HG03354 (cell line): Measurements from ENCODE around the gene RBM3.

Source experiments
- ATAC-seq: cut with Tn5 transposase; IDR thresholded peaks from one replicate; pipeline ENCODE4 v1.9.1; 2021; ENCODE audit warnings: mild to moderate bottlenecking; ENCODE audit not compliant: unreplicated experiment, poor library complexity, severe bottlenecking

RBM3 gene

DNA sequence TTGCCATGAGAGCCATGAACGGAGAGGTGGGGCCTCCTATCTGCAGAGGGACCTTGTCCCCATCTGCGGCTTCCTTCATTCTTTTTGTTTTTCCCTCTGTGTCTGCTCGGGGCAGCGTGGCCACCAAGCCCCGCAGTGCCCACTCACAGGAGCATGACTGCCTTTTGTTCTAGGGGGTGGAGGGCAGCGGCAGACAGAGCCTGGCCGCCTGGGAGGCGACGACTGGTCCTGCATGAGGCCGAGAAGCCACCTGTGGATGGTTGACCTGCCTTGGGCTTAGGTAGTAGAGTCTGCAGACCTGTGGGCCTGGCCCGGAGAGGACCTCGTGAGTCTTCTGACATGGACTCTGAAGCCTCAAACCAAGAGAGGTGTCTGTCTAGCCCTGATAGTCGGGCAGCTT lies 1.4 kb downstream of the RBM3 start:
- ATAC-seq: no peak

DNA sequence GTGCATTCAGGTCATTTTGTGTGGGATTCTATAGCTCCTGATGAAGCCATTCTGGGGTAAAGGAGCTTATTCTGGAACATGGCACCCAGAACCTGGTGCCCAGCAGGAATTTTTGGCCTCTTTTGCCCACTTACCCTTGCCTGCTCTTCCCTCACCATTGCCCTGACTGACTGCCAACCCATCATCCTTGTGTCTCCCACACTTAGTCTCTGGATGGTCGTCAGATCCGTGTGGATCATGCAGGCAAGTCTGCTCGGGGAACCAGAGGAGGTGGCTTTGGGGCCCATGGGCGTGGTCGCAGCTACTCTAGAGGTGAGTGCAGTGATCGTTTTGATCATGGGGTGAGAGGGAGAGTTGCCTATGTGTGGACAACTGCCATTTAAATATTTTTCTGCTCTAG lies 1.8 kb downstream of the RBM3 start:
- ATAC-seq: no peak

DNA sequence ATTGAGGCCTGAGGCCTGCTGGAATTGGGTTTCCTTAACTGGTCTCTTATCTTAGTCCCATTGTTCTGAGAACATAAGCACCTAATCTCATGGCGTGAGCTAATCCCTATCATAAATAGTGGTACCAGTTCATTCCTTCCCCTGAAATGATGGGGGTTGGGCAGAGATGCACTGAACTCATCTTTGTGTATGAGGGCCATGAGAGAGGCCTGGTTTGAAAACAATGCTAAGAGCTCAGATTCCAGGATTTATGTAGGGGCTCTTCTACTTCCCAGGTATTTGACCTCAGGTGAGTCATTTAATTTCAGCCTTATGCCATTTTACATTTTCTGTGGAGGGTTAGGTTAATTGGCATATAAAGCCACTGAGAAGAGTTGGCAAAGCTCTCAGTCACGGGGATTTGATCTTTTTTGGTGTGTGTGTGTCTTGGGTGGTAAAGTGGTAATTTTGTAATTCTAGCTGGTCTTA lies 4.4 kb downstream of the RBM3 start:
- no peak for ATAC-seq

- no peak for ATAC-seq
Measured at GRCh38 chrX:48579259-48579658, 5.0 kb downstream of the RBM3 start.

DNA sequence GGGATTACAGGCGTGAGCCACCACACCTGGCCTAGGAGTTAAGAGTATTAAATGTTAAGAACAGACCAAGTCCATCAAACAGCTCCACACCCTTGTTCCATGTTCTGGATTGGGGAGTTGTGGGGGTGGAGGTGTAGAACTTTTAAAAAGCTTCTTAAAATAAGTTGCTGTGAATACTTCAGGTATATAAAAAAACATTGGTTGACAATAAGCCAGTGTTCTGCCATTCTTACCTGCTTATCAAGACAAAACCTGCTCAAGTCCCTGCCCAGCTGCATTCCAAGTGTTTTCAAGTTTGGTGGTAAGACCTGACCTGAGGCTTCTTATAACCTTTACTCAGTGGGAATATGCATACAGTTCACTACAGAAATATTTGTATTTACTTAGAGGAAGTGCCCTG lies 6.4 kb downstream of the RBM3 start:
- ATAC-seq: no peak

DNA sequence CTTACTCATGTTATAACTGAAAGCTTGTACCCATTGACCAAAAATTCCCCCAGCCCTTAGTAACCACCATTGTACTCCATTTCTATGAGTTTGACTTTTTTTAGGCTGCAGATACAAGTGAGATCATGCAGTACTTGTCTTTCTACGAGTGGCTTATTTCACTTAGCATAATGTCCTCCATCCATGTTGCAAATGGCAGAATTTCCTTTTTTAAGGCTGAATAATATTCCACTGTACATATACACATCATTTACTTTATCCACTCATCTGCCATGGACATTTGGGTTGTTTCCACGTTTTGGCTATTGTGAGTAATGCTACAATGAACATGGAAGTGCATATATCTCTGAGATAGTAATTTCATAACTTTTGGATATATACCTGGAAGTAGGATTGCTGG lies 10.4 kb downstream of the RBM3 start:
- ATAC-seq: no peak

DNA sequence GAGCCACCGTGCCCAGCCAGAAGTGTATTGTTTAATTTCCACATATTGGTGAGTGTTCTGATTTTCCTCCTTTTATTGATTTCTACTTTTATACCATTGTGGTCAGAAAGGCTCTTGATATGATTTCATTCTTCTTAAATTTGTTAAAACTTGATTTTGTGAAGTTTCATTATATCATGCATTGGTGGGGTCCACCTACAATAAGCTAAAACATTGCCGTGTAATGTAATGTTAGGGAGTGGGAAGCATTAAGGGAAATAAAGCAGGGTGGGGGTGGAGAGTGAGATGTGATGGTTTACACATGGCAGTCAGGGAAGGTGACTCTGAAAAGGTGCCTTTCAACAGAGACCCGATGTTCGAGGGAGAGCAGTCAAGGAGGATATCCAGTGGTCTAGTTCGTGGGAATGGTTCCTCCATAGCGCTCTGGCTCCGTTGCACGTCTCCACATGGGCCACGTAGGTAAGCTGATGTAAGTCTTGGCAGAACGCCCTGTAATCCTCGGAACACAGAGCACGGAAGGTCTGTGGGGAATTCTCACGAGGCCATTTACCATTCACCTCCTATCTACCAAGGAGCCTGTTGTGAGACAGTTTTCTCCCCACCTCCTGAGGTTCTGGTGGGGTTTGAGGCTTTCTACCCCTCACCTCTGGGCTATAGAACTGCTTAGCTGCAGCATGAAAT lies 15.3 kb downstream of the RBM3 start:
- ATAC-seq: no peak

DNA sequence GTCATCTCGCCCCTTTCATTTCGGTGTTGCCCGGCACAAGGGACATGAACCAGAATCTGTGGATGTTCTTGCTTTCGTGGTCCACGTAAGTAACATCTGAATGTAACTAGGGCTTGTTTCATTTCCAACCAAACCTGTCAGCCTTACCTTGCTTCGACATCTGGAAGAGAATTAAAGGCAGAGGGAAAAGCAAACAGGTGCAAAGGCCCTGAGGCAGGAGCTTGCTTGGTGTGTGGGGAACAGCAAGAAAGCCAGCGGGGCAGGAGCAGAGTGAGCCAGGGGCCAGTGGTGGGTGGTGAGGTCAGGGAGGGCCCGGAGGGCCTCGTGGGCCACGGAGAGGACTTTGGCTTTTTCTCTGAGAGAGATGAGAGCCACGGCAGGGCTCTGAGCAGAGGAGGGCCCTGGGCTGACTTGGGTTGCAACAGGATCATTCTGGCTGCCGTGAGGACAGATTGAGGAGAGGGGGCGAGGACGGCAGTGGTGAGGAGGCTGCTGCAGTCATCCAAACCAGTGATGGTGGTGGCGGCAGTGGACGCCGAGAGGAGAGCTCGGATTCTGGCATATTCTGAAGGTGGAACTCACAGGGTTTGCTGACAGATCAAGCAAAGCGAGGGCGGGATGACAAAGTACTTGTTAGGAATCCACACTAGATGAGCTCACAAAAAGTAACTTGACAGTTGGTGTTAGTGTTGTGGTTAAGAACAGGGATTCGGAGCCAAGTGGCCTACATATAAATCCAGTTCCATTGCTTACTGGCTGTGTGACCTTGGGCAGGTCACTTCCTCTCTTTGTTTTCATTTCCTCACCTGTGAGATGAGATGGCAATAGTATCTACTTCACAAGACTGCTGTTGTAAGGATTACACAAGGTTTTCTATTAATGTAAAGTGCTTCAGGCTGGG lies 16.2 kb downstream of the RBM3 start:
- ATAC-seq: no peak

DNA sequence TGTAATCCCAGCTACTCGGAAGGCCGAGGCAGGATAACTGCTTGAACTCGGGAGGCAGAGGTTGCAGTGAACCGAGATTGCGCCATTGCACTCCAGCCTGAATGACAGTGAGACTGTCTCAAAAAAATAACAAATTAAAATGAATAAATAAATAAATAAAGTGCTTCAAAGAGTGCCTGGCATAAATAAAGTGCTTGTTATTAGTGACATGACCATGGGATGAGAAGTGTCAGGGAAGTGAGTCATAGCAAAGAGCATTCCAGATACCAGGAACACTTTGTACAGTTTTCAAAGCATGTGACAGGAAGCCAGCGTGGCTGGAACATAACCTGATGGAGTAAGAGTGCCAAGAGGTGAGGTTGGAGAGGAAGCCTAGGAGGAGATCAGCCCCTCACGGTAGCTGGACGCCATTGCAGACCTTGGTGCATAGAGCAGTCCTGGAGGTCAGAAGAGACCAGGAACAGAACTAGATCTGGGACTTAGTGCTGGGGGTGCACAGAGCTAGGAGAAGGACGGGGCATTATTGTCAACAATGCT lies 17.0 kb downstream of the RBM3 start:
- ATAC-seq: no peak

- ATAC-seq: no peak
Measured at GRCh38 chrX:48592971-48593370, 18.7 kb downstream of the RBM3 start.

GRCh38 chrX:48595929-48596328 lies 21.6 kb downstream of the RBM3 start:
- no peak for ATAC-seq

DNA sequence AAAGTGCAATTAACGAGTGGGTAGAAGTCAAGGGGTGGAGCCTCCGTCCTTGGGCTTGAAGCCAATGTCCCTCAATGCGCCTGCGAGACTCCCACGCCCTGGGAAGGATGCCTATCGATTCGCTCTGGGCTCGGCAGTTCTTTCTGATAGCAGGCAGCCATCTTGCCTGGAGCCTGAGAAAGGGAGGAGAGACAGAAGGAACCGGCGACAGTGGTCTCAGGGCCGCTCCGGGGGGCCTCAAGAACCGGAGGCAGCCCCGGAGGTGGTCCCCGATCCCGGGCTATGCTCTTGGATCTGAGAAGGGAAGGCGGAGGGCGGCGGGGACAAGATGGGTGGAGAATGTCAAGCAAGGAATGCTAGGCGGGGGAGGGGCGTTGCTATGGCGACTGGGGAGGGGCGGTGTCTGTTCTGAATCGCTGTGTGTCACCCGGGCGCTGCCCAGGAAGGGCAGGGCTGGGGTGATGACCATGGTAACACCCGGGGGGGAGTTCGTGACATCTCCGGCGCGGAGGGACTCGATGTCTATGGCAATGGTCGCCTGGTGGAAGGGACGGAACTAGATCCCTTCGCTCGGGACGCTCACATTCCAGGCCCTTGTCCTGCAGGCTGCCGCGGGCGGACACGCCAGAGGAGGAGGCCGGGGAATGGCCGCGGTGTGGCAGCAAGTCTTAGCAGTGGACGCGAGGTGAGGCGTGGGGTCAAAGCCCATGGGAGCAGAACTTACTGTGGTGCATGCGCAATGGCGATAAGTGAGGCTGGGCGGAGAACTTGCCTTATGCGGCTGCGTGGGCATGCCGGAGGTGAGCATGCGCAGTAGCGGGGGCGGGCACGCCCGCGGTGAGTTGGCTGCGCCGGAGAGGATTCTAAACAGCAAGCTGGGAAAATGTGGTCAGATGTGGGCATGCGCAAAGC lies 23.3 kb downstream of the RBM3 start, which contains the start of gene WDR13:
Gene WDR13, plus strand, starts transcription at position 140 of the 912 bp plus-strand sequence. Its CDS starts 505 bp downstream, at position 645.
- peak; percentile 70 for ATAC-seq

- ATAC-seq: no peak
Measured at GRCh38 chrX:48598614-48599013, 24.3 kb downstream of the RBM3 start.

- ATAC-seq: no peak
Measured at GRCh38 chrX:48599341-48599740, 25.1 kb downstream of the RBM3 start.

DNA sequence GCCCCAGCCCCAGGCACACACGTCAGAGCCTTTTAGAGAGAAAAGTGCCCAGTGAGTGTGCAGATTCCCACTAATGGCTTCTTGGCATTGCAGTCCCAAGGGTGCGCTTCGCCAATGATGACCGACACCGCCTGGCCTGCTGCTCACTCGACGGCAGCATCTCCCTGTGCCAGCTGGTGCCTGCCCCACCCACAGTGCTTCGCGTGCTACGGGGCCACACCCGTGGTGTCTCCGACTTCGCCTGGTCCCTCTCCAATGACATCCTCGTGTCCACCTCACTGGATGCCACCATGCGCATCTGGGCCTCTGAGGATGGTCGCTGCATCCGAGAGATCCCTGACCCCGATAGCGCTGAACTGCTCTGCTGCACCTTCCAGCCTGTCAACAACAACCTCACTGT lies 25.9 kb downstream of the RBM3 start:
- no peak for ATAC-seq

- ATAC-seq: no peak
Measured at GRCh38 chrX:48601741-48602394, 27.6 kb downstream of the RBM3 start.

DNA sequence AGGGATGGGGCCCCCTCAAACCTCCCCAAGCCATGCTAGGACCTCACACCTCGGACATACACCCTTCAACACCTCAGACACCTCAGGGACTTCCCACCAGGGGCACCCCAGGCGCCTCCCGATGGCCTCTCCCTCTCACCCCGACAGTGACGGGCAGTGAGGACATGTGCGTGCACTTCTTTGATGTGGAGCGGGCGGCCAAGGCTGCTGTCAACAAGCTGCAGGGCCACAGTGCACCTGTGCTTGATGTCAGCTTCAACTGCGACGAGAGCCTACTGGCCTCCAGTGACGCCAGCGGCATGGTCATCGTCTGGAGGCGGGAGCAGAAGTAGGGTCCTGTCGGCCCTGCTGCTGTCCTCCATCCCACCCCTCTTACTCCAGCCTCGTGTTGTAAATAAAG lies 30.4 kb downstream of the RBM3 start:
- no peak for ATAC-seq

- ATAC-seq: no peak
Measured at GRCh38 chrX:48606091-48606490, 31.8 kb downstream of the RBM3 start.

GRCh38 chrX:48611703-48612102 lies 37.4 kb downstream of the RBM3 start:
- ATAC-seq: no peak
